ENCODE results near the gene SUMF1.
A peak's percentile ranks its signal among the peaks of the same experiment; 100 is the strongest.

The SUMF1 gene

DNA sequence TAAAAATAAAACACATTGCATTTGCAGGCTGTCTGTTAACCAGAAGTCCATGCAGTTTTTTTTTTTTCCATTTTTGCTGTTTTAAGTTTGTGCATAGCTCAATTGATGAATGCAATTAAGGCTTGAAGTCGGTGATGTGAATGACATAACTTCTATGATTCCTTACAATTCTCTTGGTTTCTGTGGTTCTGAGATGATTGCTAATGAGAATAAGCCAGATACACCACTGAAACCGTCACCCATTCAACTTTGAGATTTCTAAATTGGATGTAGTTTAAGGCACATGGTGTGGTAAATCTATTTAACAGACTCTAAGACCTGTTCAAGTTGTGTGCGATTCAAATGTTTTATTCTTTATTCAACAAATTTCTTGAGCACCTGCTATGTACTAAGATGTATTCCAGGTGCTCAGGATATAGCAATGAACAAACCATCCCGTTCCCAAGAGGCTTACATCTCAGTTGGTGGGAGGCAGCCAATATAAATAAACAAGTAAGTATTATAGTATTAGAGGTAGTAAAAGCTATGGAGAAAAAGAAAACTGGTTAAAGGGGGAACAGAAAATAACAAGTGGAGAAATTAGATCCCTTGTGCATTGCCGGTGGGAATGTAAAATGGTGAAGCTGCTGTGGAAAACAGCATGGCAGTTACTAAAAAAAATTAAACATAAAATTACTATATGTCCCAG, 30.1 kb upstream of the SUMF1 start:
- no peak for DNase-seq

- no peak for DNase-seq
Observed at GRCh38 chr3:4496087-4496452, 29.0 kb upstream of the SUMF1 start.

DNA sequence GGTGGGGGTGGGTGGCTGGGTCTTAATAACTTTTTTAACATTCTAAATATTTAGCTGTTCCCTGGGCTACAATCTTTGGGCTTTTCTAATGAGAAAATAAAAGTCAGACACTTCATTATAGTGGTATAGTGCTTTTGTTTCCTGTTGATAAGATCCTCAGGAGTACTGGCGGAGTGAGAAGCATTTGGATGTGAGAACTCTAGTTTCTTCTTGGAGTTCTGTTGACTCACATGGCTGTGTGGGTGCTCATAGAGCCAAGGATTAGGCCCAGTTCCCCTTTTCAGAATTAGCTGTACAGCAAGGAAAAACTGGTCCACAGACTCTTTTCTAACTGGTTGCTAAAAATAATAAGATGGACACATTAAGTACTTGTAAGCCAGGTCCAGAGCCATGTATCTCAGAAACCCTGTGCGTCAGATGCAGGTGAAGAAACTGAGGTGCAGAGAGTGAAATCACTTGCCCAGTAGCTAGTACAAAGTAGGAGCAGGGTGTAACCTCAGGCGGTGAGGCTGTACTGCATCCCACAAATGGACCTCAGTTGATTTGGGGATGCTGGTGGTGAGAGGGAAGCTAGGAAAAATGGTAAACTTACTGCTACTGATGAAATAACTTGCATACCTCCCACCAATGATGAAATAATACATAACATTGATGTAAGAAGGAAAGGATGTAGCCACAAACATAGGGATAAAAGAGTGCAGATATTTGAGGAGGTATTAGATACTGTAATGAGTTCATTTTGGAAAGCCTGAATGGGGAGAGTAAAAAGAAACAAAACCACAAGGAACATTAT, 28.4 kb upstream of the SUMF1 start:
- DNase-seq: no peak

DNA sequence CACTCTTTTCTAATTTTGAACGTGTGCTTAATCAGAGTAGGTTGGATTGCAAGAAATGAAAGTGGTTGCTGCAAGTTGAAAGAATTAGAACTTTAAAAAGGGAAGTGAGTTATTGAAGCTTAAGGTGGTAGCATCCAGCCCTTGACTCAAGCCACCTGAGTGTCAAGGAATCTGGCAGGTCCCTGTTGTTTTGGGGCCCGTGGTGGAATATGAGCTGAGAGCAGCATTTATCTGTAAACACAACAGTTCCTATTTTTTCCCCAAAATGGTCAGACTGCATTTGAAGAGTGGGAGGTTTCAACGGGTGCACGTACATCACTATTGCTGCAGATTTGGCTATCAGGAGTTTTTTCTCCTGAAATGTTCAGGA, 27.8 kb upstream of the SUMF1 start:
- no peak for DNase-seq

DNA sequence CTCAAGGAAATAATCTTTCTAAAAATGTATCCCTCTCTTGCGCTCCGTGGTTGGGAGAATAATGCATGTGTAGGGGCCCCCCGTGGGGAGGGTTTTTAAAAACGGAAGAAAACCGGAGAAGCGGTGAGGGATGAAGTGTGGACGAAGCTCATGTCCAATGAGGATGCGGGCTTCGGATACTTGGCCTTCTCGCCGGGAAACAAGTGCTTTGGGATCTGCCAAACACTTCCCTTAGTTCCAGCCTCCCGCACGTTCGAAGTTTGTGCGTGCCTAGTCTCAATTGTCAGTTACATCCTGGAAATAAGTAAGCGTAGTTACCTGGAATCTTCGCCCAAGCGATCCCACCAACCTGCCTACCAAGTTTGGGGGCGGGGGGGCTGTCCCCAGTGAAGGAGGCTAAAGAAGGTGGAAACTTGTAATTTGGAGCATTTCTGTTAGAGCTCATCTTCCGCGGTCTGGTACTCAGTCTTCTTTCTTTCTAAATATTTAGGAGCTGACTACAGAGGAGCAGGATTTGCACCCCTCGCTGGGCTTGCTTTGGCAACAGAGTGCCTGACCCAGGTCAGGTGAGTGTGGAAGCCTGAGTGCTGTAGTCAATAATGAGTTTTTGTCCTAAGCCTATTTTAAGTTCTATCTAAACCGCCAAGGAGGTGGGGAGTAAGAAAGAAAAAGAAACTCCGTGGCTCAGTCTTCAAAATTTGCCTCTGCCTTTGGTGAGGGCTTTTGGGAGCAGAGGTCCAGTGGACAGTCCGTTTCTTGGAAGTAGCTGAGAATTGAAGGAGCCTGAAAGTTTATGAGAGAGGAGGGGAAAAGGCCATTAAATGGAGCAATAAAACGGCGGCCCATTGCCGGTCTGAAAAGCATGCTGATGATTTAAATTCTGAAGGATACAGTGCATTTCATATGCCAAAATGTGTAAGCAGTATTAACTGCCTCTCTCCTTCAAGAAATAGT, 27.1 kb upstream of the SUMF1 start:
- no peak for DNase-seq

DNA sequence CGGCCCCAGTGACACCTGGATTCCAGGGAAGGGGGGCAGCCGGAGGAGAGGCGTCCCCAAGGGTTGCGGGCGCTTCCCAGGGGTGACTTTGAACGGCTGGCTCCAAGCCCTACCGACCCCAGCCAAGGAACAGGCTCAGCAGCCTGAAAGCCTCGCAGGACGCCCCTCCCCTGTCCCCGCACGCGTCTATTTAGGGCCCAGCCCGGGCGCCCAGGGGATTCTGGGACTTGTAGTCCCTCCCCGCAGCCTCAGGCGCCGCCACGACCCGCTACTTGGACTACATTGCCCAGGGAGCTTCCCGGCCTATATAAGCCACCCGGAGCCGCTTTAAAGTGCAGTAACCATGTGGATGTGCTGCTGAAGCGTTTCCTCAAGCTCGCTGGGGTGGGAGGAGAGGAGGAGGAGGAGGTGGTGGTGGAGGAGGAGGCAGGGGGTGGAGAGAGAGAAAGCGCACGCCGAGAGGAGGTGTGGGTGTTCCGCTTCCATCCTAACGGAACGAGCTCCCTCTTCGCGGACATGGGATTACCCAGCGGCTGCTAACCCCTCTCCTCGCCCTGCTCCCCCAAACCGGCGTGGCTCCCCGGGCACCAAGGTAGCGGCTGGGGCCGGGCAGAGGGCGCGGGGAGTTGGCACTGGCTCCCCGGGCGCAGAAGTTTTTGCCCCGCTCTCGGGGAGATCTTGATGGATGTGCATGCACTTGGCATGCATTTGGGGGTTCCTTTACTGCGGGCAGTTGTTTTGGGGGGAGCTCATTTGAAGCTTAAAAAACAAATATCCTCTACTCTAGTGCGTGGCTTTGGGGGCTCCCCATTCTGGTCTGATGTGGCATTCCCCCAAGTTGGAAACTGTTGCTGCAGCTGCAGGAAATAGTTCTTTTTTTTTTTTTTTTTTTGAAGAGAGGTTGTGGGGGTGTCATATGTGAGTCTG, 26.2 kb upstream of the SUMF1 start, which contains the start of gene ITPR1:
TSS of gene ITPR1 (plus strand) at position 335 of the 927 bp plus-strand sequence. CDS start 23,144 bp downstream, outside the sequence.
- peak; percentile 99 for DNase-seq

- peak; percentile 25 to 55 for DNase-seq
Observed at GRCh38 chr3:4492208-4493013, 25.3 kb upstream of the SUMF1 start.

DNA sequence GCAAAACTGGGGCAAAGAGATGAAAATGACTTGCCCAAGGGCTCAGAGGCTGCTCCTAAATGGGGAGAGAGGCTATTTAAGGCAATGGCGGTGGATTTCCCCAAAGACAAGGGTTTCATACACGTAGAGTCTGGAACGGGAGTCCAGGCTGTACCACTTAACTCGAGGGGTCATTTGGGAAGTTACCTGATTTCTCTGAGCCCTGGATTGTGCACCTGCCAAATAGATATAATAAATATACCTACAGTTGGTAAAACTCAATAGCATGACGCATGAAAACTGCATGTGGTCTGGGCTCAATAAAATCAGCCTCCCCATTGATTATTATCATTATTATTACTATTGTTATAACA, 24.8 kb upstream of the SUMF1 start:
- no peak for DNase-seq

- no peak for DNase-seq
Observed at GRCh38 chr3:4478261-4478660, 11.2 kb upstream of the SUMF1 start.

DNA sequence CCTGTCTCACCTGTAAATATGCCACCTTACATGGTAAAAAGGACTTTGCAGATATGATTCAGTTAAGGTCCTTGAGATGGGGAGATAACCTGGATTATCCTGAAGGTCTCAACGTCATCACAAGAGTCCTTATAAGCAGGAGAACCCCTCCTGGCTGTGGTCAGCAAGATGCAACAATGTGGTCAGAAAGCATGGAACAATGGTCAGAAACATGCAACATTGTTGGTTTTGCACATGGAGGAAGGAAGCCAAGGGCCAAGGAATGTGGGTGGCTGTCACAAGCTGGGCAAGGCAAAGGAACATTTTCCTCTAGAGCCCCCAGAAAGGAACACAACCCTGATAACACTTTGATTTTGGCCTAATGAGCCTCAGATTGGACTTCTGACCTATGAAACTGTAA, 9.4 kb upstream of the SUMF1 start:
- DNase-seq: no peak

DNA sequence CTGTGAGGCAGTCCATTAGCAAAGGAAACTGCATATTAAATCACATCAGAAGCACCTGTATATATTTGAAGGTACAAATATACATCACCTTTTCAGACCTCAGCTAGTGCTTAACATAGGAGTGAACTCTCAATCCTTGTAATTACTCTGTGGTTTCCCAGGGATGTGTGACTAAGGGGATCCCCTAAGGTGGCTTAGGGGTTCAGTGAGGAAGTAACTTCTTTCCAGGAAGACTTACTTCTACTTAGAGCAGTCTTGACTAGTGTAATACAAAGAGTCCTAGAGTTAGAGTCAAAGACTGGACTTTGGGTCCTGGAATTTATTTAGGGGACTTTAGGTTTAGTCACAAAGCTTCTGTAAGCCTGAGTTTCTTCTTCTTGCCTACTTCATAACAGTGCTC, 8.7 kb upstream of the SUMF1 start:
- no peak for DNase-seq

- DNase-seq: peak; percentile 25 to 65
Observed at GRCh38 chr3:4474683-4475490, 7.8 kb upstream of the SUMF1 start.

- no peak for DNase-seq
Observed at GRCh38 chr3:4472766-4473165, 5.7 kb upstream of the SUMF1 start.

DNA sequence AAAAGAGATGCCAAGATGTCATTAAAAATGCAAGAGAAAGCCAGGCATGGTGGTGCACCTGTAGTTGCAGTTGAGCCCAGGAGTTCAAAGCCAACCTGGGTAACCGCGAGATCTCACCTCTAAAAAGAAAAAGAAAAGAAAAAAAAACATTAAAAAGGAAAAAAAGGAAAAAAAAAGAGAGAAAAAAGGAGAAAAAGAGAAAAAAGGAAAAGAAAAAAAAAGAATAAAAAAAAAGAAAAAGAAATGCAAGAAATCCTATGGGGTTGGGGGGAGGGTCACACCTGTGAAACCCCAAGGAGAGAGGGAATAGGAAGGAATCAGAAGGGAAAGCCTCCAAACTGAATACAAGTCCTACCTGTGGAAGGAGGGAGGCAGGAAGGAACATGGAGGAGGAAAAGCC, 5.2 kb upstream of the SUMF1 start:
- no peak for DNase-seq

DNA sequence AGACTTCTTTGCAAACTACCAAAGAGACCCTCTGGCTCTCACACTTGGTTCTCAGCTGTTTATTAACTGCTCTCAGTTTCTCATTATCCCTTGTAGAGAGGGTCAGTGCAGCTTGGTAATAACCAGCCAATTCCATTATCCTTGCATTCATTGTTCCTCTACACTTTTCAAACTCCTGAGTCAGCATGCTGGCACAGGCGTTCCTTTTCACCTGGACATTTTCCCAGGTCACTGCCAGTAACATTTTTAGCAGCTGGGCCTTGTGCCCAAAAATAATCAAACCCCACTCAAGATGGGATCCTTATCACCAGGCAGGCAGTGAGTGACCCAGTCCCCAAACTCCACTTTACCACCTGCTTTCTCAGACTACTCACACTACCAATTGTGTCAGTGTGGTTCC, 4.8 kb upstream of the SUMF1 start:
- no peak for DNase-seq

- DNase-seq: no peak
Observed at GRCh38 chr3:4467522-4467867, 426 bp upstream of the SUMF1 start.

GRCh38 chr3:4464576-4464975, 2.5 kb downstream of the SUMF1 start:
- DNase-seq: no peak

DNA sequence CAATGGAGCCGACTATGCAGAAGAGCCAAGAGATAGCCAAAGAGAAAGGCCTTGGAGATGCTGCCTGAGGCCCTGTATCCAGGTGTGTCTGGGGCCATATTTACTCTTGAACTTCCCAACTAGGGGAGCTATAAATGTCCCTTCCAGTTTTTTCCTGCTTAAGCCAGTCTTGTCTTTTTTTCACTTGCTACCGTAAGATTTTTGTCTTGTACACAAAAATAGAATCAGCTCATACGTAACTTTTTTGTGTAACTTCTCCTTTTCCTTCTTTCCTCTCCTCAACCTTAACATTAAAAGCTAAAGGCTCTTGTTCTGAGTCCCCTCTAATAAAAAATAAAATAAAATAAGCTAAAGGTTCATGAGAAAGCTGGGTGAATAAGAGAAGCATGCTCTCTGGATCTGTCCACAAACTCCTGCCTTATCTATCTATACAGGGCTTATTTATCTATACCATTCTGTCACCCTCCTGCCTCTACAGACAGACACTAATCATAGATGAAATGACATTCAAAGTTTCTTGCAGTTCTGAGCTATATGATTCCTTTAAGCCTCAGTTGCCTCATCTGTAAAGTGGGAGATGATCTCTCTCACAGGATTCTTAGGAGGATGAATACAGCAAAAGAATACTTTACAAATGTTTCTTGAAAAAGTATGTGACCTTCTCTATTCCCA, 4.6 kb downstream of the SUMF1 start:
- DNase-seq: no peak

DNA sequence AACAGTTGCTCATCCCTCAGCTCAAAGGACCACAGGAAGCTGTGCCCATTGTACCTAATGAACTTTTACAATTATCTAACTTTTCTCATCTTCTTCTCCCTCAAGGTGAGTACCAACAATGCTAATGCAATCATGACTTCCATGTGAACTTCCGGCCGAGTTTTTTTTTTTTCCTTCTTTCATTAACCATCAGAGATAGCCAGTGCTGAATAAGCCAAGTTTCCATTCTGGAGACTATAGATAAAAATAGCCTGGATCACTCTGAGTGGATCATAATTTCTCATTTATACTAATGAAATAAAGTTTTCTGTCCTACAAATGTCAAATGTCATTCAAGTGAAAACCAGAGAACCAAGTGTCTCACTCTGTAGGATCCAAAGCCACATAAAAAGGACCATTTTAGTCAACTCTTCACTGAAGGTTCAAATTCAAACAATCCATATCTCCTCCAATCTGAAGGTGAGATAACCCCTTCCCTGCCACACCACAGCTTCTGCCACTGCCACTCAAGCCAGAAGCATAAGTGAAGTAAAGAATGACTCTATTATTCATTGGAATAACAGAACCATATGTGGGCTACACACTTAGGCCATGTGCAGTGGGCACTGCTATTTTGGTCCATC, 5.5 kb downstream of the SUMF1 start:
- no peak for DNase-seq

GRCh38 chr3:4460334-4460733, 6.7 kb downstream of the SUMF1 start:
- DNase-seq: no peak
